ENCODE measurements around the gene ERV3-1. TPM values are rescaled to one million over a fixed set of nuclear protein-coding genes. Genes with fewer than 3 reads are reported as not detected.
A peak's percentile ranks its signal among the peaks of the same experiment; 100 is the strongest.

ERV3-1 gene
- total and polyA plus RNA-seq, 9 of the 15 experiments (the other 6 are each of a cell fraction or from before 2014, with no cell fraction given): 10.2 to 30.0 (median 22.0) TPM

GRCh38 chr7:64999165-65000004 is 7.1 kb downstream of the ERV3-1 start (continued):
- TF ChIP-seq ZNF512 (tag; IDR thresholded peaks at IDR 0.05): no peak
- 0 out of 2 replicates have a peak, but pooled peaks have one; percentile 16 for TF ChIP-seq RREB1 (CRISPR knock-in tag; IDR thresholded peaks at IDR 0.05)
- TF ChIP-seq ZBTB2 (IDR thresholded peaks at IDR 0.05): no peak; the same call in 1 of the 2 replicates
- no peak for TF ChIP-seq PRPF4 (IDR thresholded peaks at IDR 0.05; ENCODE audit: insufficient read depth, low read depth, low read length, poor library complexity, severe bottlenecking)
- TF ChIP-seq ZNF766 (CRISPR knock-in tag; conservative IDR thresholded peaks at IDR 0.05): peak; percentile 87
- no peak for TF ChIP-seq ESRRB (CRISPR knock-in tag; IDR thresholded peaks at IDR 0.05; ENCODE audit: borderline replicate concordance)
- peak; percentile 90 for TF ChIP-seq RNF2 (IDR thresholded peaks at IDR 0.05)
- TF ChIP-seq ZNF518B (CRISPR knock-in tag; IDR thresholded peaks at IDR 0.05): no peak
- TF ChIP-seq MEIS2 (IDR thresholded peaks at IDR 0.05; ENCODE audit: partially characterized antibody): peak; percentile 100
- TF ChIP-seq SPI1 (IDR thresholded peaks at IDR 0.05; ENCODE audit: borderline replicate concordance, low read depth, low read length): peak; percentile 35; the same call in 1 of the 2 replicates
- peak; percentile 100 for TF ChIP-seq TAL1 (IDR thresholded peaks at IDR 0.05)
- TF ChIP-seq ATF4 (CRISPR knock-in tag; IDR thresholded peaks at IDR 0.05): peak; percentile 96
- TF ChIP-seq CHD2 (IDR thresholded peaks at IDR 0.05; ENCODE audit: low read depth, low read length): no peak

All from K562 (cell line).